ENCODE measurements around the gene C1QTNF4.

DNA sequence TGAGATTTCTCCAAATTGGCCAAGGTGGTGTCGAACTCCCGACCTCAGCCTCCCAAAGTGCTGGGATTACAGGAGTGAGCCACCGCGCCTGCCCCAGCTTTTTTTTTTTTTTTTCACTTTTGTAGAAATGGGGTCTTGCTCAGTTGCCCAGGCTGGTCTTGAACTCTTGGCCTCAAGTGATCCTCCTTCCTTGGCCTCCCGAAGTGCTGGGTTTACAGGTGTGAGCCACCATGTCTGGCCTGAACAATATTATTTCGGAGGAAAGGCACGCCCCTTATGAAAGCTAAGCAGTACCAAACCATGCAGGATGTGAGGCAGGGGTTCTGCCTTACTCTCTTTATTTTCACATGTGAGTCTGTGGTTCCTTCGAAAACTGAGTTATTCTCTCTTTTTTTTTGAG lies 32.0 kb upstream of the C1QTNF4 start:
- TF ChIP-seq GTF2F1 (IDR thresholded peaks at IDR 0.05; ENCODE audit: low read length): no peak
- TF ChIP-seq, protein P1, sequence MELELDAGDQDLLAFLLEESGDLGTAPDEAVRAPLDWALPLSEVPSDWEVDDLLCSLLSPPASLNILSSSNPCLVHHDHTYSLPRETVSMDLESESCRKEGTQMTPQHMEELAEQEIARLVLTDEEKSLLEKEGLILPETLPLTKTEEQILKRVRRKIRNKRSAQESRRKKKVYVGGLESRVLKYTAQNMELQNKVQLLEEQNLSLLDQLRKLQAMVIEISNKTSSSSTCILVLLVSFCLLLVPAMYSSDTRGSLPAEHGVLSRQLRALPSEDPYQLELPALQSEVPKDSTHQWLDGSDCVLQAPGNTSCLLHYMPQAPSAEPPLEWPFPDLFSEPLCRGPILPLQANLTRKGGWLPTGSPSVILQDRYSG (CRISPR knock-in tag; IDR thresholded peaks at IDR 0.05): no peak
- no peak for TF ChIP-seq NR2F1 (CRISPR knock-in tag; IDR thresholded peaks at IDR 0.05)
- TF ChIP-seq, protein P2, sequence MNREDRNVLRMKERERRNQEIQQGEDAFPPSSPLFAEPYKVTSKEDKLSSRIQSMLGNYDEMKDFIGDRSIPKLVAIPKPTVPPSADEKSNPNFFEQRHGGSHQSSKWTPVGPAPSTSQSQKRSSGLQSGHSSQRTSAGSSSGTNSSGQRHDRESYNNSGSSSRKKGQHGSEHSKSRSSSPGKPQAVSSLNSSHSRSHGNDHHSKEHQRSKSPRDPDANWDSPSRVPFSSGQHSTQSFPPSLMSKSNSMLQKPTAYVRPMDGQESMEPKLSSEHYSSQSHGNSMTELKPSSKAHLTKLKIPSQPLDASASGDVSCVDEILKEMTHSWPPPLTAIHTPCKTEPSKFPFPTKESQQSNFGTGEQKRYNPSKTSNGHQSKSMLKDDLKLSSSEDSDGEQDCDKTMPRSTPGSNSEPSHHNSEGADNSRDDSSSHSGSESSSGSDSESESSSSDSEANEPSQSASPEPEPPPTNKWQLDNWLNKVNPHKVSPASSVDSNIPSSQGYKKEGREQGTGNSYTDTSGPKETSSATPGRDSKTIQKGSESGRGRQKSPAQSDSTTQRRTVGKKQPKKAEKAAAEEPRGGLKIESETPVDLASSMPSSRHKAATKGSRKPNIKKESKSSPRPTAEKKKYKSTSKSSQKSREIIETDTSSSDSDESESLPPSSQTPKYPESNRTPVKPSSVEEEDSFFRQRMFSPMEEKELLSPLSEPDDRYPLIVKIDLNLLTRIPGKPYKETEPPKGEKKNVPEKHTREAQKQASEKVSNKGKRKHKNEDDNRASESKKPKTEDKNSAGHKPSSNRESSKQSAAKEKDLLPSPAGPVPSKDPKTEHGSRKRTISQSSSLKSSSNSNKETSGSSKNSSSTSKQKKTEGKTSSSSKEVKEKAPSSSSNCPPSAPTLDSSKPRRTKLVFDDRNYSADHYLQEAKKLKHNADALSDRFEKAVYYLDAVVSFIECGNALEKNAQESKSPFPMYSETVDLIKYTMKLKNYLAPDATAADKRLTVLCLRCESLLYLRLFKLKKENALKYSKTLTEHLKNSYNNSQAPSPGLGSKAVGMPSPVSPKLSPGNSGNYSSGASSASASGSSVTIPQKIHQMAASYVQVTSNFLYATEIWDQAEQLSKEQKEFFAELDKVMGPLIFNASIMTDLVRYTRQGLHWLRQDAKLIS (CRISPR knock-in tag; IDR thresholded peaks at IDR 0.05): no peak
- no peak for TF ChIP-seq SETDB1 (CRISPR knock-in tag; IDR thresholded peaks at IDR 0.05; ENCODE audit: borderline replicate concordance)
- no peak for TF ChIP-seq ARNT (IDR thresholded peaks at IDR 0.05)
- no peak for TF ChIP-seq PHB2 (IDR thresholded peaks at IDR 0.05; ENCODE audit: partially characterized antibody)
- TF ChIP-seq SMARCE1 (IDR thresholded peaks at IDR 0.05; ENCODE audit: borderline replicate concordance): no peak
